SJSA1 (cell line): Measurements from ENCODE around the gene VDAC1. TPM values are rescaled to one million over a fixed set of nuclear protein-coding genes. Genes with fewer than 3 reads are reported as not detected.
"Not testable (repeated sequence)": the region's sequence is repeated elsewhere in the genome, so short reads cannot be mapped to it uniquely, and the experiment has no call there.

Source experiments
- DNase-seq, 2 experiments: peaks; one replicate each; pipeline ENCODE4 v3.0.0-alpha.2; 2015 to 2020; ENCODE audit warnings: low spot score in 2 of 2, low read depth in 1 of 2
- H3K27ac ChIP-seq: fragments of 250-450 bp; sonication (Bioruptor Pico); 2 replicates; pipeline ENCODE4 v1.5.1; 2020; ENCODE audit warnings: mild to moderate bottlenecking, moderate library complexity
- H3K27me3 ChIP-seq: fragments of 250-450 bp; sonication (Bioruptor Pico); replicated peaks from 2 replicates; pipeline ENCODE4 v1.5.1; 2020; ENCODE audit warnings: mild to moderate bottlenecking, moderate library complexity
- H3K36me3 ChIP-seq: fragments of 250-450 bp; sonication (Bioruptor Pico); 2 replicates; pipeline ENCODE4 v1.5.1; 2020; ENCODE audit warnings: mild to moderate bottlenecking
- H3K4me1 ChIP-seq: fragments of 250-450 bp; sonication (Bioruptor Pico); replicated peaks from 2 replicates; pipeline ENCODE4 v1.6.1; 2021; ENCODE audit warnings: mild to moderate bottlenecking
- H3K4me3 ChIP-seq: fragments of 250-450 bp; sonication (Bioruptor Pico); 2 replicates; pipeline ENCODE4 v1.5.1; 2020; ENCODE audit warnings: mild to moderate bottlenecking
- H3K9me3 ChIP-seq: fragments of 250-450 bp; sonication (Bioruptor Pico); replicated peaks from 2 replicates; pipeline ENCODE4 v1.5.1; 2020; ENCODE audit warnings: mild to moderate bottlenecking
- total RNA-seq: library from RNA; depleted of rRNA; stranded (reverse); fragments of >200 nt; shearing (Covaris generic); gene quantifications from 2 replicates; pipeline ENCODE4 v1.2.3, GENCODE V29; 2014

Gene VDAC1
- total RNA-seq, 1 experiment from 2014 or later, result 432 TPM

- Histone ChIP-seq H3K4me1 (peaks cover 16% of the 10 kb centered on the region), H3K27ac (no peak overlapping the region), H3K27me3 (no peaks in the 10 kb centered on the region), H3K36me3 (no peaks in the 10 kb centered on the region), H3K4me3 (no peak overlapping the region), H3K9me3 (no peaks in the 10 kb centered on the region)
- no peak for DNase-seq
These were observed 29.6 kb upstream of the VDAC1 start for GRCh38 chr5:134034326-134034725.

- H3K9me3 ChIP-seq, H3K27me3 ChIP-seq, H3K4me3 ChIP-seq, H3K36me3 ChIP-seq, DNase-seq, H3K27ac ChIP-seq: not testable (repeated sequence)
- peaks cover 21% of the 10 kb centered on the region for H3K4me1 ChIP-seq
These were observed 25.7 kb upstream of the VDAC1 start for GRCh38 chr5:134030303-134030964.

GRCh38 chr5:134029156-134029555 is 24.4 kb upstream of the VDAC1 start:
- Histone ChIP-seq H3K4me1 (peaks cover 21% of the 10 kb centered on the region), H3K4me3 (no peak overlapping the region), H3K27ac (peak overlapping the region; percentile 31), H3K9me3 (no peaks in the 10 kb centered on the region), H3K36me3 (no peaks in the 10 kb centered on the region), H3K27me3 (no peaks in the 10 kb centered on the region)
- peak; percentile 74 to 80 for DNase-seq

GRCh38 chr5:134028496-134028895 is 23.7 kb upstream of the VDAC1 start:
- Histone ChIP-seq H3K27me3 (no peaks in the 10 kb centered on the region), H3K36me3 (no peaks in the 10 kb centered on the region), H3K4me1 (peaks cover 21% of the 10 kb centered on the region), H3K4me3 (no peak overlapping the region), H3K27ac (peak overlapping the region; percentile 31), H3K9me3 (no peaks in the 10 kb centered on the region)
- no peak for DNase-seq

- Histone ChIP-seq H3K4me1 (peaks cover 20% of the 10 kb centered on the region), H3K36me3 (no peaks in the 10 kb centered on the region), H3K27me3 (no peaks in the 10 kb centered on the region), H3K4me3 (no peak overlapping the region), H3K27ac (no peak overlapping the region), H3K9me3 (no peaks in the 10 kb centered on the region)
- no peak for DNase-seq
These were observed 22.5 kb upstream of the VDAC1 start for GRCh38 chr5:134027288-134027615.

GRCh38 chr5:134026521-134027287 is 21.9 kb upstream of the VDAC1 start:
- peak in 1 of 2 experiments; percentile 77 for DNase-seq

GRCh38 chr5:134025786-134026185 is 21.0 kb upstream of the VDAC1 start:
- no peak for DNase-seq
- Histone ChIP-seq H3K4me1 (peaks cover 17% of the 10 kb centered on the region), H3K27ac (no peak overlapping the region), H3K9me3 (no peaks in the 10 kb centered on the region), H3K4me3 (no peak overlapping the region), H3K36me3 (no peaks in the 10 kb centered on the region), H3K27me3 (no peaks in the 10 kb centered on the region)

More at GRCh38 chr5:134026521-134027287, 21.9 kb upstream of the VDAC1 start:
- Histone ChIP-seq H3K9me3 (no peaks in the 10 kb centered on the region), H3K4me3 (no peak overlapping the region), H3K36me3 (no peaks in the 10 kb centered on the region), H3K27ac (no peak overlapping the region), H3K27me3 (no peaks in the 10 kb centered on the region), H3K4me1 (peaks cover 17% of the 10 kb centered on the region)

- Histone ChIP-seq H3K27me3 (no peaks in the 10 kb centered on the region), H3K27ac (no peak overlapping the region), H3K36me3 (no peaks in the 10 kb centered on the region), H3K9me3 (no peaks in the 10 kb centered on the region), H3K4me1 (peaks cover 16% of the 10 kb centered on the region), H3K4me3 (no peak overlapping the region)
- DNase-seq, result no peak
These were observed 20.0 kb upstream of the VDAC1 start for GRCh38 chr5:134024811-134025210.

GRCh38 chr5:134022333-134022732 is 17.6 kb upstream of the VDAC1 start:
- DNase-seq, result no peak
- peaks cover 20% of the 10 kb centered on the region for H3K4me1 ChIP-seq
- H3K9me3 ChIP-seq, result no peaks in the 10 kb centered on the region
- no peak overlapping the region for H3K4me3 ChIP-seq
- H3K27ac ChIP-seq, result no peak overlapping the region
- H3K27me3 ChIP-seq, result no peaks in the 10 kb centered on the region
- no peaks in the 10 kb centered on the region for H3K36me3 ChIP-seq

- H3K4me3 ChIP-seq, result no peak overlapping the region
- H3K27ac ChIP-seq, result no peak overlapping the region
These were observed 15.4 kb upstream of the VDAC1 start for GRCh38 chr5:134020188-134020587.

GRCh38 chr5:134019636-134020035 is 14.9 kb upstream of the VDAC1 start:
- no peak overlapping the region for H3K4me3 ChIP-seq
- no peak for DNase-seq
- H3K9me3 ChIP-seq, result no peaks in the 10 kb centered on the region
- no peaks in the 10 kb centered on the region for H3K27me3 ChIP-seq
- peaks cover 20% of the 10 kb centered on the region for H3K4me1 ChIP-seq
- no peak overlapping the region for H3K27ac ChIP-seq
- no peaks in the 10 kb centered on the region for H3K36me3 ChIP-seq

More at GRCh38 chr5:134020188-134020587, 15.4 kb upstream of the VDAC1 start:
- no peaks in the 10 kb centered on the region for H3K36me3 ChIP-seq
- H3K27me3 ChIP-seq, result no peaks in the 10 kb centered on the region
- DNase-seq, result no peak
- H3K4me1 ChIP-seq, result peaks cover 20% of the 10 kb centered on the region
- H3K9me3 ChIP-seq, result no peaks in the 10 kb centered on the region

- Histone ChIP-seq H3K4me3 (no peak overlapping the region), H3K27me3 (no peaks in the 10 kb centered on the region), H3K9me3 (no peaks in the 10 kb centered on the region), H3K4me1 (peaks cover 20% of the 10 kb centered on the region), H3K36me3 (no peaks in the 10 kb centered on the region), H3K27ac (no peak overlapping the region)
- no peak for DNase-seq
These were observed 14.2 kb upstream of the VDAC1 start for GRCh38 chr5:134018986-134019316.

GRCh38 chr5:134018154-134018985 is 13.6 kb upstream of the VDAC1 start:
- Histone ChIP-seq H3K4me3 (no peak overlapping the region), H3K36me3 (no peaks in the 10 kb centered on the region), H3K9me3 (no peaks in the 10 kb centered on the region), H3K4me1 (peaks cover 20% of the 10 kb centered on the region), H3K27ac (no peak overlapping the region), H3K27me3 (no peaks in the 10 kb centered on the region)
- peak; percentile 69 to 70 for DNase-seq

- H3K36me3 ChIP-seq, result peaks cover 19% of the 10 kb centered on the region
- no peak overlapping the region for H3K4me3 ChIP-seq
- no peaks in the 10 kb centered on the region for H3K27me3 ChIP-seq
- DNase-seq, result no peak
- H3K27ac ChIP-seq, result no peak overlapping the region
- peaks cover 13% of the 10 kb centered on the region for H3K4me1 ChIP-seq
- no peaks in the 10 kb centered on the region for H3K9me3 ChIP-seq
These were observed 3.5 kb upstream of the VDAC1 start for GRCh38 chr5:134008266-134008749.
